Amniotic stem cell (primary cell): Measurements from ENCODE around the gene SH3TC1.

Experiments
- DNase-seq: peaks from one replicate; lab custom pipeline; 2025; lab: John Stamatoyannopoulos, UW

The SH3TC1 gene

GRCh38 chr4:8180310-8181093, 18.6 kb upstream of the SH3TC1 start:
- no peak for DNase-seq

DNA sequence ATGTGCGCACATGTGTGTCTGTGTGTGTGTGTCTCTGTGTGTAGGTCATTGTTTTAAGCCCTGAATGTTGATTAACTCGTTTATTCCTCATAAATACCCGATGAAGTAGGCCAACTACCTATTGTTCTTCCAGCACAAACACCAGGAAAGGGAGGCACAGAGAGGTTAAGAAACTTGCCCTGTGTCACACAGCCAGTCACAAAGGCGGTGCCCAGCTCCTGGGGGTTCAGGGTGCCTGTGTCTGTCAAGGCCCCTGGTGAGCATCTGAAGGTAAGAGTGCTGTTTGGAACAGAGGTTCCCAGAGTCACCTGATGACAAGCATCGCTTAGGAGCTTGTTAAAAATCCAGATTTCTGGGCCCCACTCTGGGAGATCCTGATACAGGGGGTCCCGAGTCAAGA, 18.0 kb upstream of the SH3TC1 start:
- DNase-seq, result no peak

DNA sequence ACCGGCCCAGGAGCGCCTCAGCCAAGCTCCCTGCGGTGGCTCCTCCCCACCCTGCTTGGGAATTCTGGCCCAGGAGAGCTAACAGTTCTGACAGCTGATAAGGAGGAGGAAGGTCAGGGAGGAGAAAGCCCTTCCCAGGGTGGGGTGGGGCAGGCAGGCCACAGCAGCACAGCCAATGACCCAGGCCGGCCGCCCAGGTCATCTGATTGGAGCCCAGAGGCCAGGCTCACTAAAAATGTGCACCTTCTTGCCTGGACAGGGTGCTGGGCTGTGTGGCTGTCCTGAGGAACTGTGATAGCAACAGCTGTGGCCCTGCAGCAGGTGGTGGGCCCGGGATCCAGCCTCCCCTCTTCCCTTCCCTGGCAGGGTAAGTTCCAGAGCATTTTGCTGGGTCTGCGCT, 17.2 kb upstream of the SH3TC1 start:
- no peak for DNase-seq

DNA sequence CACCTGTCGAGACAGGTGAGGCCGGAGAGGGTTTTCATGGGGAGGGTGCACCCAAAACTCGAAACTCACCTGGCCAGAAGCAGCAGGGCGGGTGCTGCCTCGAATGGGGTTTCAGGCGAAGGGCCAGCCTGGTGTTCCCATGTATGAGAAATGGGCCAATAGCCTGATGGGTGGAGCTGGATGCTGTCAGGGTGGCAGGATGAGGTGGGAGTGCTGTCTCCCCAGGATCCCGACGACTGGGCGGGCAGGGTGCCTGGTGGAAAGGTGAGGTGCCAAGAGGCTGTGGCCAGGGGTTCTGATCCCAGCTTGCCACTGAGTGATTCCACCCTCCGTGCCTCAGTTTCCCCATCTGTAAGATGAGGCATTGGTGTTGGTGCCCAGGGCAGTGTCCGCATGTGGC, 16.8 kb upstream of the SH3TC1 start:
- DNase-seq, result no peak

DNA sequence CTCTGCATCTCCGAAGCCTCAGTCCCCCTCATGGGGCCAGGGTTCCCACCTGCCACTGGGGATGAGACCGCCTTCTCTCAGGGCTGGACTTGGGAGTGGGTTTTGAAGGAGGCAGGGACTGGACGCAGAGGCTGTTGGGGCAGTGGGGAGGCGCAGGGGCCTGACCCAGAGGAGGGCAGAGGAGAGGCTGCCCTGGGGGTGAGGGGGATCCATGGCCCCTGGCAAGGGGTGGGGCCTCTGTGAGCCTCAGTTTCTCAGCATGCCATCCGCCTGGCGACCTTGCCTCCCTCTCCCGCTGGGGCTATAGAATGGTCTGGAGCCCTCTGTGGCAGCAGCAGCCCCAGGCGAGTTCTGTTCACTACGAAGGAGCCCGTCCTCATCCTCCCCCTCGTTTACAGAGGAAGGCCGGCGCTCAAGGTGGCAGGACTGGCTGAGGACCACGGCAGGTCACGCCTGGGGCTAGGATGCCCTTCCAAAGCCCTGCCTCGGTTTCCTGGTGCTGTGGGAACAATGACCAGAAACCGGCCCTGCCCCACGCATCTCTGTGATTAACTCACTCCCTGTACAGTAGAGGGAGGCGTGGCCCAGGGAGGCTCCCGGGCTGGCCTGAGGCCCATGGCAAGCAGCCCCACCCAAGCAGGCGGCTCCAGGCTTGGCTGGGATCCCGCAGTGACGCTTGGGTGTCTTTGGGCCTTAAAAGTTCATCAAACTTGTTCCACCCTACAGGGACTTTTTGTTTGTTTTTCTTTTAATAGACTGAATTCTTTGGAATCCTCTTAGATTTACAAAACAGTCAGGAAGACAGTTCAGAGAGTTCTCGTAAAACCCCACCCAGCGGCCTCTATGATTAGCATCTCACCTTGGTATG, 16.0 kb upstream of the SH3TC1 start:
- no peak for DNase-seq

DNA sequence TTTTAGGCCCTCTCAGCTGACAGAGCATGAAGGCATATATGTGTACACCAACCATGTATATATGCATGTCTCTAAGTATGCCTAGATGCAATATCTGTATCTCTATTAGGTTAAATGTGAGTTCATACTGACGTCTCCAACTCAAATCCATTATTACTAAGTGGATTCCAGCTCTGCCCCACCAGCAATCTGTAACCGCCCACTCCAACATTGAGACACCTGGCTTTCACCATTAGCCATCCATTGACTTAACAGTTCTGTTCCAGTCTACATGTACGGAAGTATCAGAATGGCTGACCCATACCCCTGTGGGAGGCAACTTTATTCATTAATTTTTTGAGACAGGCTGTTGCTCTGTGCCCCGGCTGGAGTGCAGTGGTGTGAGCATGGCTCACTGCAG, 15.0 kb upstream of the SH3TC1 start:
- DNase-seq, result no peak

DNA sequence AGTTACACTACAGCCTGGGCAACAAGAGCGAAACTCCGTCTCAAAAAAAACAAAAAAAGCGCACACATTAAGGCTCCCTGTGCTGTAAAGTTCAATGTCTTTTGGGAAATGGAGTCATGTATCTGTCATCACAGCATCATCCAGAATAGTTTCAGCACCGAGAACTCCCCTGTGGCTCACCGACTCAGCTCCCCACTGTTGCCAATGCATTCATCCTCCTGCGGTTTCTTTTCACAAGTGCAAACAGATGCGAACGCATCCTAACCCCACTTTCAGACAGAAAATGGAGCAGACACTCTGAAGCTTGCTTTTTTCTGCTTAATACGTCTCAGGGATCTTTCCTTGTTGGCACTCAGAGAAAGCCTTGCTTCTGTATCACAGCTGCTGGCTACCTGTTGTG, 13.8 kb upstream of the SH3TC1 start:
- DNase-seq, result no peak

GRCh38 chr4:8185930-8186329, 13.2 kb upstream of the SH3TC1 start:
- DNase-seq, result no peak

DNA sequence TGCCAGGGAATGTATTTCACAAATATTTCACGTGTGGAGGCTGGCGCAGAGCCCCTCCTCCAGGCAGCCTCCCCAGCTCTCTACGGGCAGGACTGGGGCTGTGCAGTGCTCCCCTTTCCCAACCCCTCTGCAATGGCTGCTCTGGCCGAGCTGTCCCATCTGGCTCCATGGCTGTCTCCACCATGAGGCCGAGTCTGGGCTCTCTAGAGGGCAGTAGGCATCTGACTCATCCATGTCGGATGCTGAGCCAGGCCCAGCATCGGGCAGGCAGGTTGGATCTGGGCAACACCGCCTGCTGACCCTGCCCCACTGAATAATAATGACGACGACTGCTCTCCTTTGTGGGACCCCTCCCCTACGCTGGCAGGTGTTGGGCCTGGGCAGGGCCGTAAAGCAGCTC, 11.0 kb upstream of the SH3TC1 start:
- DNase-seq, result no peak

- no peak for DNase-seq
These were observed 10.1 kb upstream of the SH3TC1 start for GRCh38 chr4:8188743-8189550.

GRCh38 chr4:8189551-8190466, 9.3 kb upstream of the SH3TC1 start:
- DNase-seq, result no peak

- no peak for DNase-seq
These were observed 7.8 kb upstream of the SH3TC1 start for GRCh38 chr4:8191136-8191747.

DNA sequence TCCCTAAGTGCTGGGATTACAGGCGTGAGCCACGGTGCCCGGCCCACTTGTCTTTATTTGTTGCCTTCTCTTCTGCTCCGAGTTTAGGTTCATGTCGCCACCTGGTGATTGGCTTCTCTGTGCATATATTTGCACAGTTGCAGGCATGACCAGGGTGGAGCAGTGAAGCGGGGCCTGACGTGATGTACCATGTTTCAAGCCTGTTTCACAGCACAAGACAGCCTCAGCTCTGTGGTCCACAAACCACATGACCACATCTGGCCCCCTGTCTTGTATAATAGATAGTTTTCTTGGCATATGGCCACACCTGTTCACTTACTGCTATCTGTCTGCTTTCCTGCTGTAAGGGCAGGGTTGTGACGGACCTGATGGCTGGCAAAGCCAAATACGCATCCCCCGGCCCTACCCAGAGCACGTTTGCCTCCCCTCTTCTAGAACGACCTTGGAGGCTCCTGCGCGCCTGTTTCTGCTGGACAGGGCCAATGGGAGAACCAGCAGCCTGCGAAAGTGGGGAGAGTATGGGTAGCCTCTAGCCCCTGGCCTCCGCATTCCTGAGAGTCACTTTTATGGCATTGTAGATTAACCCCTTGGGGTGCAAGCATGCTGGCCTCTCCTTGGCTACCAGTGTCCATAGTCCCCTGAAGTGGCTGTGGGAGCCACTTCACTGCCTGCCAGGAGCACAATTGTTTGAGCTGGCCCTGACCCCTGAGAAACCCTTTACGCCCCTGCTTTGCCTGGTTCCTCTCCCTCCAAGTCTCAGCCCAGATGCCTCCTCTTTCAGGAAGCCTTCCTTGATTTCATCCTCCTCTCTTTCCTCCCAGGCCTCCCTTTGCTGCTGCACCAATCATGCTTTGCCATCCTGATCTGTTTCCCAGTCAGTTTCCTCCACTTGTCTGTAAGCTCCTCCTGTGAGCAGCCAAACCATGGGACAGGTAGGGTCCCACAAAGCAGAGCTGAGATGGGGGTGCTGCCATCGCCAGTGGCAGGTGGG, 6.0 kb upstream of the SH3TC1 start:
- DNase-seq, result no peak

DNA sequence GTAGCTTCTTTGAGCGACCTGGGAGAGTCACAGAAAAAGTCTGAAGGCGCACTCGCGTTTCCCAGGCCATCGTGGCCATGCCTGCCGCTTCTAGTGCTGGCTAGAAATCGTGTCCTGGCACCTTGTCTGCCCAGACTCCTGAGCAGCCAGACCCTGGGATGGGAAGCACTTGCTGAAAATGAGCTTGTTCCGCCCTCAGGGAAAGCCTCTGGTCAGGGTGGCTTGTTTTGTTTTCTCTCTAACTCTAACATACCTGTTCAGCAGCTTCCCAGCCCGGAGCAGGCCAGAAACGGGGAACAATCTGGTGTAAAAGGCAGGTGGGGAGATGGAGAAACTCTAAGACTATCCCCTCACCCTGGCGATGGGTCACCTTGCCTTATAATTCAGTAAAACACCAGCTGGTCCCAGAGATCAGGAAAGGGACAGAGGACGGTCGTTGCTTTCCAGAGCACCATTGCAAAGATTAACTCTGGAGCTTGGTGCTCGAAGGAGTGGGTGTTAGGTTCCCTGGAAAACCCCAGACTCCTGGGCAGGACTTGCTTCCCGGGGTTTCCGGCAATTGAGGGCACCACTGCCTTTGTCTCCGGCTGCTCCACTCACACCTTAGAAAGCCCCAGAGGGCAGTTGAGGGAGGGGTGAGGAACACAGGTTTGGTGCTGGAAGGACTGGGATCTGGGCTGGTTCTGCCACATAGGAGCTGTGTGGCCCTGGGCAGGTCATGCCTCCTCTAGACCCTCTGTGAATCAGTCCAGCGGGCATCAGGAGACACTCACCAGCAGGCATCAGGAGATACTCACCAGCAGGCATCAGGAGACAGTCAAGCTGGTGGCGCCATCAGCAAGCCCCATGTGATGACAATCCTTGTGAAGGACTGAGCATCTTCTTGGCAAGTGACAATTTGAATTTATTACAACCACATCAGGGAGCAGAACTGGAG, 4.5 kb upstream of the SH3TC1 start:
- DNase-seq, result no peak

DNA sequence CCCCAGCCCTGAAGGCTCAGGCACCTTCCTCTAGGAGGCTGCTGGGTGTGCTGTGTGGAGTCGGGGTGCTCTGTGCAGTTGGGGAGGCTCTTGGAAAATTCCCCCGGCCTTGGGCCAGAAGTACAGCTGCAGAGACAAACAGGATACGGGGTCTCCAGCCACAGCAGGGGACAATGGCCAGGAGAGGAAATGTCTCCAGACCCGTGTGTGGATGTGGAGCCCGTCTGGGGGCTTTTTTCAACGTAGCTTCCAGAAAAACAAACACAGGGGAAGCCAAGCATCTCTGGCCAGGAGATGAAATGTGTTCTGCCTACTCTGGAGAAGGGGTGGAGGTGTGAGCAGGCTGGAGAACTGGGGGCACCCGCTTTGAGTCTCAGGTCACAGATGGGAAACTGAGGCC, 3.7 kb upstream of the SH3TC1 start:
- DNase-seq, result no peak

- no peak for DNase-seq
These were observed 3.1 kb upstream of the SH3TC1 start for GRCh38 chr4:8195841-8196458.

- no peak for DNase-seq
These were observed 1.6 kb upstream of the SH3TC1 start for GRCh38 chr4:8197521-8197920.

- DNase-seq, result no peak
These were observed 734 bp upstream of the SH3TC1 start for GRCh38 chr4:8198206-8198905.
